WTC11 (cell line): ENCODE data around the gene PTPN7. TPM values are rescaled to one million over a fixed set of nuclear protein-coding genes. Genes with fewer than 3 reads are reported as not detected.
A peak's percentile ranks its signal among the peaks of the same experiment; 100 is the strongest.

Source experiments
- ATAC-seq: fragments of 200-7000 bp; cut with Tn5 transposase; 2 replicates; pipeline ENCODE4 v1.10.0; 2021; ENCODE audit warnings: mild to moderate bottlenecking, moderate library complexity
- CTCF ChIA-PET: fragments of 300-600 bp; sonication (Branson Sonifier 250); formaldehyde crosslinking; loops from one replicate; lab custom pipeline; 2021; ENCODE audit warnings: antibody characterized with exemption; lab: Charles Lee
- POLR2A ChIA-PET: fragments of 350-600 bp; sonication (Branson Sonifier 250); formaldehyde crosslinking; loops from one replicate; lab custom pipeline; 2021; ENCODE audit warnings: antibody characterized with exemption; lab: Charles Lee
- DNase-seq: peaks from one replicate; pipeline ENCODE4 v3.0.0; 2021; ENCODE audit warnings: low spot score
- H3K27ac Mint-ChIP-seq: 2 replicates; pipeline ENCODE4 v1.8.0; 2021; ENCODE audit warnings: mixed read lengths
- H3K27me3 Mint-ChIP-seq: 2 replicates; pipeline ENCODE4 v1.8.0; 2021; ENCODE audit warnings: low read depth, mild to moderate bottlenecking, moderate library complexity, mixed read lengths
- H3K36me3 Mint-ChIP-seq: 2 replicates; pipeline ENCODE4 v1.8.0; 2021; ENCODE audit warnings: mixed read lengths
- H3K4me1 Mint-ChIP-seq: 2 replicates; pipeline ENCODE4 v1.8.0; 2022; ENCODE audit warnings: mixed read lengths
- H3K4me3 Mint-ChIP-seq: 2 replicates; pipeline ENCODE4 v1.8.0; 2021; ENCODE audit warnings: mild to moderate bottlenecking, moderate library complexity, mixed read lengths
- H3K9me3 Mint-ChIP-seq: 2 replicates; pipeline ENCODE4 v1.8.0; 2021; ENCODE audit warnings: mixed read lengths
- CREM ChIP-seq: sonication (generic); formaldehyde crosslinking; IDR thresholded peaks from 2 replicates; pipeline ENCODE4 v1.8.1; 2022; ENCODE audit warnings: mild to moderate bottlenecking, missing genetic modification reagents, moderate library complexity
- IRF2 ChIP-seq: sonication (generic); formaldehyde crosslinking; IDR thresholded peaks from 2 replicates; pipeline ENCODE4 v1.8.0; 2022; ENCODE audit warnings: low read depth, missing genetic modification reagents, borderline replicate concordance
- KAT7 ChIP-seq: sonication (generic); formaldehyde crosslinking; IDR thresholded peaks from 2 replicates; pipeline ENCODE4 v1.8.1; 2023; ENCODE audit warnings: missing genetic modification reagents, mild to moderate bottlenecking, borderline replicate concordance
- NFE2L1 ChIP-seq: sonication (generic); formaldehyde crosslinking; IDR thresholded peaks from 2 replicates; pipeline ENCODE4 v1.8.1; 2023; ENCODE audit warnings: missing genetic modification reagents
- NFYB ChIP-seq: sonication (generic); formaldehyde crosslinking; conservative IDR thresholded peaks from 2 replicates; pipeline ENCODE4 v1.8.0; 2022; ENCODE audit warnings: low read depth, missing genetic modification reagents
- RORB ChIP-seq: fragments of 250-450 bp; sonication (Bioruptor Pico); IDR thresholded peaks from 2 replicates; pipeline ENCODE4 v1.9.0; 2021; ENCODE audit warnings: mild to moderate bottlenecking
- SOX15 ChIP-seq: fragments of 250-450 bp; sonication (Bioruptor Pico); IDR thresholded peaks from 2 replicates; pipeline ENCODE4 v1.9.0; 2021; ENCODE audit warnings: mild to moderate bottlenecking
- ZNF138 ChIP-seq: sonication (generic); formaldehyde crosslinking; conservative IDR thresholded peaks from 2 replicates; pipeline ENCODE4 v1.8.1; 2022; ENCODE audit warnings: mild to moderate bottlenecking, moderate library complexity, missing genetic modification reagents
- ZNF671 ChIP-seq: fragments of 250-450 bp; sonication (Bioruptor Pico); IDR thresholded peaks from 2 replicates; pipeline ENCODE4 v1.8.0; 2021; ENCODE audit warnings: mild to moderate bottlenecking
- total RNA-seq: library from RNA; stranded (reverse); gene quantifications from 3 replicates; pipeline ENCODE4 v1.2.3, GENCODE V29; 2021
- TF ChIP-seq, protein P1 (sequence below): fragments of 250-450 bp; sonication (Bioruptor Pico); IDR thresholded peaks from 2 replicates; pipeline ENCODE4 v1.8.0; 2021; ENCODE audit warnings: mild to moderate bottlenecking
- TF ChIP-seq, protein P2 (sequence below): sonication (generic); formaldehyde crosslinking; IDR thresholded peaks from 2 replicates; pipeline ENCODE4 v1.8.1; 2023; ENCODE audit warnings: mild to moderate bottlenecking, missing genetic modification reagents, borderline replicate concordance
- TF ChIP-seq, protein P3 (sequence below): sonication (generic); formaldehyde crosslinking; IDR thresholded peaks from 2 replicates; pipeline ENCODE4 v1.8.1; 2023; ENCODE audit warnings: mild to moderate bottlenecking, missing genetic modification reagents
- TF ChIP-seq, protein P4 (sequence below): sonication (generic); formaldehyde crosslinking; IDR thresholded peaks from 2 replicates; pipeline ENCODE4 v1.8.0; 2023; ENCODE audit warnings: mild to moderate bottlenecking, missing genetic modification reagents
- TF ChIP-seq, protein P5 (sequence below): fragments of 250-450 bp; sonication (Bioruptor Pico); IDR thresholded peaks from 2 replicates; pipeline ENCODE4 v1.9.0; 2021; ENCODE audit warnings: moderate library complexity, mild to moderate bottlenecking, inconsistent platforms, borderline replicate concordance
- TF ChIP-seq, protein P6 (sequence below): sonication (generic); formaldehyde crosslinking; IDR thresholded peaks from 2 replicates; pipeline ENCODE4 v1.8.1; 2022; ENCODE audit warnings: low read depth, missing genetic modification reagents, borderline replicate concordance
- TF ChIP-seq, protein P7 (sequence below): sonication (generic); formaldehyde crosslinking; IDR thresholded peaks from 2 replicates; pipeline ENCODE4 v1.8.1; 2022; ENCODE audit warnings: mild to moderate bottlenecking, missing genetic modification reagents, moderate library complexity, borderline replicate concordance

Gene PTPN7
- total RNA-seq, 1 experiment from 2014 or later, result 0.98 TPM

DNA sequence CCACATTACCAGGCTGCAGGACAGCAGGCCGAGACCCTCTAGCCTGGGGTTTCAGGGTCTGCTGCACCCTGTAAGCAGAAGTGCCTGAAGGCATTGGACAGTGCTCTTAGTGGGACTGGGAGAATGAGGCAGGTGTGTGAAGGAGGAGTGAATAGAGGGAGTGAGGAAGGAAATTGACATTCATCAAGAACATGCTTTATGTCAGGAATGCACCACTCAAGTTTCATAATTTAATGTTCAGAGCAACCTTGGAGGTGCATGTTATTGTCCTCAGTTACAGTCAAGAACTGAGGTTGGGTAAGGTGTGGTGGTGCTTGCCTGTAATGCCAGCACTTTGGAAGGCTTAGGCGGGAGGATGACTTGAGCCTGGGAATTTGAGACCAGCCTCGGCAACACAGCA is 49.4 kb downstream of the PTPN7 start:
- no peaks in the 10 kb centered on the region for H3K9me3 Mint-ChIP-seq
- POLR2A ChIA-PET, result interaction anchor here (0.7 to 2.8 kb wide), 2 partner anchors 101 to 250 kb away, joined by 3 to 9 read pairs; partner anchors contain the start of gene ELF3
- peaks cover 45% of the 10 kb centered on the region for H3K4me1 Mint-ChIP-seq
- no peaks in the 10 kb centered on the region for H3K27me3 Mint-ChIP-seq
- ATAC-seq, result no peak
- CTCF ChIA-PET, result interaction anchor here (2.4 to 14.3 kb wide), 3 partner anchors 101 to 215 kb away, joined by 9 to 120 read pairs (median 49); partner anchors contain the start of gene ELF3
- peak overlapping the region; percentile 2; the same call in 1 of the 2 replicates for H3K27ac Mint-ChIP-seq
- no peak for DNase-seq
- no peak overlapping the region for H3K4me3 Mint-ChIP-seq
- TF ChIP-seq ZNF671 (CRISPR knock-in tag) (no peak), ZNF138 (CRISPR knock-in tag) (no peak), CREM (no peak), IRF2 (CRISPR knock-in tag) (no peak), NFYB (no peak), RORB (CRISPR knock-in tag) (no peak)
- TF ChIP-seq, protein P1, sequence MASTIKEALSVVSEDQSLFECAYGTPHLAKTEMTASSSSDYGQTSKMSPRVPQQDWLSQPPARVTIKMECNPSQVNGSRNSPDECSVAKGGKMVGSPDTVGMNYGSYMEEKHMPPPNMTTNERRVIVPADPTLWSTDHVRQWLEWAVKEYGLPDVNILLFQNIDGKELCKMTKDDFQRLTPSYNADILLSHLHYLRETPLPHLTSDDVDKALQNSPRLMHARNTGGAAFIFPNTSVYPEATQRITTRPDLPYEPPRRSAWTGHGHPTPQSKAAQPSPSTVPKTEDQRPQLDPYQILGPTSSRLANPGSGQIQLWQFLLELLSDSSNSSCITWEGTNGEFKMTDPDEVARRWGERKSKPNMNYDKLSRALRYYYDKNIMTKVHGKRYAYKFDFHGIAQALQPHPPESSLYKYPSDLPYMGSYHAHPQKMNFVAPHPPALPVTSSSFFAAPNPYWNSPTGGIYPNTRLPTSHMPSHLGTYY, result no peak
- TF ChIP-seq, protein P2, sequence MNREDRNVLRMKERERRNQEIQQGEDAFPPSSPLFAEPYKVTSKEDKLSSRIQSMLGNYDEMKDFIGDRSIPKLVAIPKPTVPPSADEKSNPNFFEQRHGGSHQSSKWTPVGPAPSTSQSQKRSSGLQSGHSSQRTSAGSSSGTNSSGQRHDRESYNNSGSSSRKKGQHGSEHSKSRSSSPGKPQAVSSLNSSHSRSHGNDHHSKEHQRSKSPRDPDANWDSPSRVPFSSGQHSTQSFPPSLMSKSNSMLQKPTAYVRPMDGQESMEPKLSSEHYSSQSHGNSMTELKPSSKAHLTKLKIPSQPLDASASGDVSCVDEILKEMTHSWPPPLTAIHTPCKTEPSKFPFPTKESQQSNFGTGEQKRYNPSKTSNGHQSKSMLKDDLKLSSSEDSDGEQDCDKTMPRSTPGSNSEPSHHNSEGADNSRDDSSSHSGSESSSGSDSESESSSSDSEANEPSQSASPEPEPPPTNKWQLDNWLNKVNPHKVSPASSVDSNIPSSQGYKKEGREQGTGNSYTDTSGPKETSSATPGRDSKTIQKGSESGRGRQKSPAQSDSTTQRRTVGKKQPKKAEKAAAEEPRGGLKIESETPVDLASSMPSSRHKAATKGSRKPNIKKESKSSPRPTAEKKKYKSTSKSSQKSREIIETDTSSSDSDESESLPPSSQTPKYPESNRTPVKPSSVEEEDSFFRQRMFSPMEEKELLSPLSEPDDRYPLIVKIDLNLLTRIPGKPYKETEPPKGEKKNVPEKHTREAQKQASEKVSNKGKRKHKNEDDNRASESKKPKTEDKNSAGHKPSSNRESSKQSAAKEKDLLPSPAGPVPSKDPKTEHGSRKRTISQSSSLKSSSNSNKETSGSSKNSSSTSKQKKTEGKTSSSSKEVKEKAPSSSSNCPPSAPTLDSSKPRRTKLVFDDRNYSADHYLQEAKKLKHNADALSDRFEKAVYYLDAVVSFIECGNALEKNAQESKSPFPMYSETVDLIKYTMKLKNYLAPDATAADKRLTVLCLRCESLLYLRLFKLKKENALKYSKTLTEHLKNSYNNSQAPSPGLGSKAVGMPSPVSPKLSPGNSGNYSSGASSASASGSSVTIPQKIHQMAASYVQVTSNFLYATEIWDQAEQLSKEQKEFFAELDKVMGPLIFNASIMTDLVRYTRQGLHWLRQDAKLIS (CRISPR knock-in tag), result no peak
- TF ChIP-seq, all 79 proteins: peak for 0
- H3K36me3 Mint-ChIP-seq, result no peaks in the 10 kb centered on the region

DNA sequence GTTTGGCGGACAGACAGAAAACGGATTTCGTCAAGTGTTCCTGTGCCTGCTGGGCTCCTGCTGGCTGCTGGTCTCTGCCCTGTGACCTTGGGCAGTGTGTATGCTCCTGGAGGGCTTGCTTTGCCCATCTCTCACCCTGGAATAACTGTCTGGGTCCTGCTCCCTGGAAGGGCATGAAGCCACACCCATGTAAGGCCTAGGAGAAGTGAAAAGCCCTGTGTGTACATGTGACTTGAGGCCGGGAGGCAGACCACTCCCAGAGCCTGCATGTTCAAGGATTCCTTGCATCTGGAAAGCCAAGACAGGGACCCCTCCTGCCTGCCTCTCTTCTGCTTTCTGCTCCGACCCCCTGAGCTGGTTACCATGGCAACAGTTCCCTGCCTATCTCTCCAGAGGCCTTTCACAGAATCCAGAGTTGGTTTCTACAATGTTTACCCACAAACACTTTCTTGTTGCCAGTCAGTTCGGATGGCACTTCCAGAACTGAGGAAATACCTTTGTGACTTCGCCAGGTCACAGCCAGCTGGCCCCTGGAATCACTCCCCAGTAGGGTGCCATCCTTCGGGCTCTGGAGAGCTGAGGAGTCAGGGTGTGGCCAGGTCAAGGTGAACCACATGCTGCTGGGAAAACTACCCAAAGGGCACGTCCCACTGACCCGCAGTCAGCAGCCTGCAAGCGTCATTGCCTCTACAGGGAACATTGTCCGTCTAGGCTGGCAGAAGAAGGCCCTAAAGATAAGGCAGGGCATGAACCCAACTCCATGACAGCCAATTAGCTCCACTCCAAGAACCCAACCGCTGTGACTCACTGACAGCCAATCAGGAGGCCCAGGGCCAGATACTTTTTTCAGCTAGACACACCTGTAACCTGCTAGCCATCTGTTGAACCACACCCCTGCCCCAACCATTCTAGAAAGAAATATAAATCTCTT is 52.3 kb downstream of the PTPN7 start:
- CTCF ChIA-PET, result interaction anchor here (1.1 to 4.2 kb wide), 4 partner anchors 27 to 230 kb away, joined by 3 to 47 read pairs (median 5); partner anchors contain the start of gene ELF3
- Mint-ChIP-seq H3K27ac (0 out of 2 replicates have a peak overlapping the region, but pooled peaks have one; percentile 20), H3K4me3 (no peak overlapping the region), H3K9me3 (no peaks in the 10 kb centered on the region), H3K4me1 (peaks cover 37% of the 10 kb centered on the region), H3K36me3 (no peaks in the 10 kb centered on the region), H3K27me3 (no peaks in the 10 kb centered on the region)
- ATAC-seq, result no peak
- POLR2A ChIA-PET, result interaction anchor here (0.5 kb wide), 1 partner anchor 9 kb away, joined by 4 read pairs; no protein-coding TSS in a partner anchor
- no peak for DNase-seq
- TF ChIP-seq KAT7 (CRISPR knock-in tag) (no peak), IRF2 (CRISPR knock-in tag) (no peak), ZNF138 (CRISPR knock-in tag) (no peak), SOX15 (CRISPR knock-in tag) (no peak), NFE2L1 (CRISPR knock-in tag) (no peak)
- TF ChIP-seq, protein P3, sequence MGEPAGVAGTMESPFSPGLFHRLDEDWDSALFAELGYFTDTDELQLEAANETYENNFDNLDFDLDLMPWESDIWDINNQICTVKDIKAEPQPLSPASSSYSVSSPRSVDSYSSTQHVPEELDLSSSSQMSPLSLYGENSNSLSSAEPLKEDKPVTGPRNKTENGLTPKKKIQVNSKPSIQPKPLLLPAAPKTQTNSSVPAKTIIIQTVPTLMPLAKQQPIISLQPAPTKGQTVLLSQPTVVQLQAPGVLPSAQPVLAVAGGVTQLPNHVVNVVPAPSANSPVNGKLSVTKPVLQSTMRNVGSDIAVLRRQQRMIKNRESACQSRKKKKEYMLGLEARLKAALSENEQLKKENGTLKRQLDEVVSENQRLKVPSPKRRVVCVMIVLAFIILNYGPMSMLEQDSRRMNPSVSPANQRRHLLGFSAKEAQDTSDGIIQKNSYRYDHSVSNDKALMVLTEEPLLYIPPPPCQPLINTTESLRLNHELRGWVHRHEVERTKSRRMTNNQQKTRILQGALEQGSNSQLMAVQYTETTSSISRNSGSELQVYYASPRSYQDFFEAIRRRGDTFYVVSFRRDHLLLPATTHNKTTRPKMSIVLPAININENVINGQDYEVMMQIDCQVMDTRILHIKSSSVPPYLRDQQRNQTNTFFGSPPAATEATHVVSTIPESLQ (CRISPR knock-in tag), result no peak
- TF ChIP-seq, protein P4, sequence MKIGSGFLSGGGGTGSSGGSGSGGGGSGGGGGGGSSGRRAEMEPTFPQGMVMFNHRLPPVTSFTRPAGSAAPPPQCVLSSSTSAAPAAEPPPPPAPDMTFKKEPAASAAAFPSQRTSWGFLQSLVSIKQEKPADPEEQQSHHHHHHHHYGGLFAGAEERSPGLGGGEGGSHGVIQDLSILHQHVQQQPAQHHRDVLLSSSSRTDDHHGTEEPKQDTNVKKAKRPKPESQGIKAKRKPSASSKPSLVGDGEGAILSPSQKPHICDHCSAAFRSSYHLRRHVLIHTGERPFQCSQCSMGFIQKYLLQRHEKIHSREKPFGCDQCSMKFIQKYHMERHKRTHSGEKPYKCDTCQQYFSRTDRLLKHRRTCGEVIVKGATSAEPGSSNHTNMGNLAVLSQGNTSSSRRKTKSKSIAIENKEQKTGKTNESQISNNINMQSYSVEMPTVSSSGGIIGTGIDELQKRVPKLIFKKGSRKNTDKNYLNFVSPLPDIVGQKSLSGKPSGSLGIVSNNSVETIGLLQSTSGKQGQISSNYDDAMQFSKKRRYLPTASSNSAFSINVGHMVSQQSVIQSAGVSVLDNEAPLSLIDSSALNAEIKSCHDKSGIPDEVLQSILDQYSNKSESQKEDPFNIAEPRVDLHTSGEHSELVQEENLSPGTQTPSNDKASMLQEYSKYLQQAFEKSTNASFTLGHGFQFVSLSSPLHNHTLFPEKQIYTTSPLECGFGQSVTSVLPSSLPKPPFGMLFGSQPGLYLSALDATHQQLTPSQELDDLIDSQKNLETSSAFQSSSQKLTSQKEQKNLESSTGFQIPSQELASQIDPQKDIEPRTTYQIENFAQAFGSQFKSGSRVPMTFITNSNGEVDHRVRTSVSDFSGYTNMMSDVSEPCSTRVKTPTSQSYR, result no peak
- TF ChIP-seq, protein P5, sequence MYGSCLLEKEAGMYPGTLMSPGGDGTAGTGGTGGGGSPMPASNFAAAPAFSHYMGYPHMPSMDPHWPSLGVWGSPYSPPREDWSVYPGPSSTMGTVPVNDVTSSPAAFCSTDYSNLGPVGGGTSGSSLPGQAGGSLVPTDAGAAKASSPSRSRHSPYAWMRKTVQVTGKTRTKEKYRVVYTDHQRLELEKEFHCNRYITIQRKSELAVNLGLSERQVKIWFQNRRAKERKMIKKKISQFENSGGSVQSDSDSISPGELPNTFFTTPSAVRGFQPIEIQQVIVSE, result no peak
- TF ChIP-seq, protein P6, sequence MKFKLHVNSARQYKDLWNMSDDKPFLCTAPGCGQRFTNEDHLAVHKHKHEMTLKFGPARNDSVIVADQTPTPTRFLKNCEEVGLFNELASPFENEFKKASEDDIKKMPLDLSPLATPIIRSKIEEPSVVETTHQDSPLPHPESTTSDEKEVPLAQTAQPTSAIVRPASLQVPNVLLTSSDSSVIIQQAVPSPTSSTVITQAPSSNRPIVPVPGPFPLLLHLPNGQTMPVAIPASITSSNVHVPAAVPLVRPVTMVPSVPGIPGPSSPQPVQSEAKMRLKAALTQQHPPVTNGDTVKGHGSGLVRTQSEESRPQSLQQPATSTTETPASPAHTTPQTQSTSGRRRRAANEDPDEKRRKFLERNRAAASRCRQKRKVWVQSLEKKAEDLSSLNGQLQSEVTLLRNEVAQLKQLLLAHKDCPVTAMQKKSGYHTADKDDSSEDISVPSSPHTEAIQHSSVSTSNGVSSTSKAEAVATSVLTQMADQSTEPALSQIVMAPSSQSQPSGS (CRISPR knock-in tag), result no peak
- TF ChIP-seq, protein P7, sequence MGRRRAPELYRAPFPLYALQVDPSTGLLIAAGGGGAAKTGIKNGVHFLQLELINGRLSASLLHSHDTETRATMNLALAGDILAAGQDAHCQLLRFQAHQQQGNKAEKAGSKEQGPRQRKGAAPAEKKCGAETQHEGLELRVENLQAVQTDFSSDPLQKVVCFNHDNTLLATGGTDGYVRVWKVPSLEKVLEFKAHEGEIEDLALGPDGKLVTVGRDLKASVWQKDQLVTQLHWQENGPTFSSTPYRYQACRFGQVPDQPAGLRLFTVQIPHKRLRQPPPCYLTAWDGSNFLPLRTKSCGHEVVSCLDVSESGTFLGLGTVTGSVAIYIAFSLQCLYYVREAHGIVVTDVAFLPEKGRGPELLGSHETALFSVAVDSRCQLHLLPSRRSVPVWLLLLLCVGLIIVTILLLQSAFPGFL (CRISPR knock-in tag), result no peak
